GM19328 (cell line): ENCODE data around the gene UTRN.
A peak's percentile ranks its signal among the peaks of the same experiment; 100 is the strongest.

ENCODE experiments used
- ATAC-seq: cut with Tn5 transposase; IDR thresholded peaks from one replicate; pipeline ENCODE4 v1.9.1; 2021; ENCODE audit warnings: mild to moderate bottlenecking, moderate library complexity; ENCODE audit not compliant: unreplicated experiment

Gene UTRN

DNA sequence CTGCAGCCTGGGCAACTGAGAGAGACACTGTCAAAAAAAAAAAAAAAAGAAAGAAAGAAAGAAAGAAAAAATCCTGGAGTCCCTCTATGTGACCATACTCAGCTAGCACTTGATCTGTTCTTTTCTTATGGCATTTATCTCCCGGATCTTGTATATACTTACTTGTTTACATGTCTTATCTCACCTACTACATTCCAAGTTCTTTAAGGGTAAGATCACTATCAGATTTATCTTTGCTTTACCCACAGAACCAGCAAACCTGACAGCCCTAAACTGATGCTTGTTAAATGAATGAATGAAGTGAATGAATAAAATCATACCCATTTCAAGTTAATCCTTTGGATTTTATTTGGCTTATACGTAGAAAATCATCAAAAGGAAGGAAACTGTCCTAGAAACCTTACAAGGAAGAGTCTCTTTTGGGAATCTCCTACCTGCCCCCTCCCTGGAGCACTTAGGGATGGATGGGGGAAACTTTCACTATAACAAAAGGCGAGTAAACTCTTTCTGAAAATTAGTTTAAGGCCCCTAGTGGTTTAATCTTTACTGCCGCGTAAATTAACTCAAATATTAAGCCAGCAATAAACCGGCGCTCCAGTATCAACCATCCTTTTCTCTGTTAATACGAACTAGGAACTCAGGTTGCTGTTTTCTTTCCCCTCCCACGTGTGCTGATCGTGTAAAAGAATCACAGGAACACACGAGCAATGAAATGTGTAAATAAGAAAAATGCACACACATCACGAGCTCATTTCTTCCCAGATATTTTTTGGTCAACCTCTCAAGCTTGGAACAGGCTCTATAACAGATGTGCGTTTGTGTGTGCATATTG is 1.3 kb upstream of the UTRN start:
- no peak for ATAC-seq

DNA sequence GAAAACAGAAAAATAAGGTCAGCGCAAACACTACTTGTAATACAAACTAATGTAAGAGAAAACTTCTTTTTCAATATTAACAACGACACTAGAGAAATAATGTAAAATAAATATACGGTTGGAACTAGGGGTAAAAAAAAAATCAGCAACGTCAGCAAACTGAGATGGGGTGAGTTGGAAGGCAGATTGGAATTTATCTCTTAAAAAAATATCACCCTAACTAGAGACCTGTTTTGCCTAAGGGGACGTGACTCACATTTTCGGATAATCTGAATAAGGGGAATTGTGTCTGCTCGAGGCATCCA is 705 bp upstream of the UTRN start:
- no peak for ATAC-seq

DNA sequence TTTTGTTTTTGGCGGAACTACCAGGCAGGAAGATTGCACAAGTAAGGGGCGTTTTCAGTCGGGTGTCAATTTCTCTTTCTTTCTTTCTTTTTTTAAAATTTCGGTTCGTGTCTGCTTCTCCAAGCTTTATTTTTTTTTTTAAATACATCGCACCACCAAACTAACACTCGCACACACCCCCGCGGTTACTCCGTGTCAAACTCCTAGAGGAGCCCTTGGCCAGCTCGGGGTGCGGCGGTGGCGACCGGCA is 338 bp downstream of the UTRN start:
- ATAC-seq, result no peak

DNA sequence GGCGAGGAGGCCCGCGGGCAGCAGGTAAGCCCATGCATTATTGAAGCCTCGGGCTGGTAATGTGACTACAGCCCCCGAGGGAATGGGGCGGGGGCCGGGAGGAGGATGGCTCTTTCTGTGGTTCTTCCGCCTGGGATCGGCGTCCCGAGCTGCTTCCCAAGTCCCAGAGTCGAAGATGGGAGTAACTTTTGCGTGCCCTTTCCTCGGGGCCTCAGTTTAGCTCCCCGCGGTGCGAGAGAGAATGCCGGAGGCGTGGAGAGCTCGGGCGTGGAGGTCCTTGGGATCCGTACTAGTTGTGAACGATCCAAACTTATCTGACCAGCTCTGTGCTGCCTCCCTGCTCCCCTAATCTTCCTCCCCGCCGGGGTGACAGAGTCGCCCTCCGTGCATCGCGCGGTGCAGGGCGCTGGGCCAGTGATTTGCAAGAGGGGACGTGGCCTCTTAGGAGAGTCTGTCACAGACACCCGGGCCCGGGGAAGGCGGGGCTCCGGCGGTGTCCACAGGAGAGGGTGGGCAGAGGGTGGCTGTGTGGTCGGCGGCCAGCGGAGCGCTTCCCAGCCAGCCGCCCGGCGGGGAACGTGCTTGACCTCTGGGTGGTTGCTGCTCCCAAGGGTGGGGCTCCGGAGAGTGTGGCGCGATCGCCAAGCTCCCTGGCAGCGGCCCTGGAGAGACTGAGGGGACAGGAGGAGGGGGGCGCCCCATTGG is 815 bp downstream of the UTRN start:
- ATAC-seq, result no peak

DNA sequence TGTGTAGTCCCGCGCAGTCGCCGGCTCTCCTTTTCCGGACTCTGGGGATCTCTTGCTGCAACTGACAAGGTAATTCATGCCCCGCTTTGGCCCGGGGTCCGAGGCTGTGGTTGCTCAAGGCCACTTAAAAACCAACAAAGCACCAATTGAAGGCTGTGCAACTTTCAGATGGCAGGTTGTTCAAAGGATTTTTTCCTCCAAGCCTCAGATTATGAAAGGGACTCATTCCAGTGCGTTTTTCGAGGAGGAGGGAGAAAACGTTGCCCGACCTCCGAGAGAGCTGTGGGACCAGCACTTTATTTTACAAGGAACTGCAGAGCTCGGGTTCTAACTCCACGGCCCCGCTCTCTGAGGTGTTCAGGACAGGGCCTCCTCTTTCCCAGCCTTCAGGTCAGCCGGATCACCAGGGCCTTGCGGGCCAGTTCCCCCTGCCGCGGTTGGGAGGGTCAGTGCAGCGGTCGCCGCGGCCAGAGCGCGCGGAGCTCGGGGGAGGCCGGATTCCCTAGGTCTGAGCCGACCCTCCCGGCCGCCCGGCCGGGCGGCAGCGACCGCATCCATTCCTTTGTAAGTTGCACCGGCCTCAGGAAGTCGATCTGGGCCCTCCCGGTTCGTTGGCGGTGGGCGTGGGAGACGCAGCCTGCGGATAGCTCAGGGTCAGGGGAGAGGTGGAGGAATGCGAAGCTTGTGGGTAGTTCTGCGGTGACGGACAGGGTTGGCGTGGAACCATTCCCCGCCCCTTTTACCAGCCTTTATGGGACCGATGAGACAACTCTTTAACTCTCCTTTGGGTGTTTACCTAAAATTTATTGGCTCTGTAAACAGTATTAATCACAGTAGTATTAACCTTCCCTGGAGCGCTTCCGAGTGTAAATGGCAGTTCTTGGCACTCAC is 1.6 kb downstream of the UTRN start:
- no peak for ATAC-seq

DNA sequence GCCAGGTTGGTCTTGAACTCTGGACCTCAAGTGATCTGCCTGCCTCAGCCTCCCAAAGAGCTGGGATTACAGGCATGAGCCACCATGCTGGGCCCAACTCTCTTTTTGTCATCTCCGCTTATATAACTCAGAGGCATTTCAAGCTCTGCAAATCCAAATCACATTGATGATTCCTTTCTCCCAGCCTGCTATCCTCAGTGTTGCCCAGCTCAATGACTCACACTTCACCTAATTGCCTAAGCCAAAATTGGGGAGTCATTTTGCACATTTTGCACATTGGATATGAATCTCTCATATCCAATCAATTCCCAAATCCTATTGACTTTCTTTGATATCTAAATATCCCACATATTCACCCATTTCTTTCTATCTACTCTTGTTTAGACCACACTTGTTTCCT is 3.9 kb downstream of the UTRN start:
- no peak for ATAC-seq

DNA sequence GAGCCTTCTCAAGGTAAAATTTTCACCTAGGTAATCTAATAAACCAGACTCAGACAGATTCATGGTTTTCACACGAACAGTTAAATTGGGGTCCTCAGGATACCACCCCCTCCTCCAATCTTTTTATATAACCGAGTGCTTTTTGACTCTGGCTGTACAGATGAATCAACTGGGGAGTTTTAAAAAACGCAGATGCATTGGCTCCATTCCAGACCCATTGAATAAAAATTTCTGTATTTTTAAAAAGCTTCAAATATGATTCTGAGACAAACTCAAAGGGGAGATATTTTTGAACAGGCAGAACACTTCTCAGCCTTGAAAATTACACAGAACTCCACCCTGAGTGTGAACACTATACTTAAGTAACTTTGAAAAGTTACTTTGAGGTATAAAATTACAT is 7.2 kb downstream of the UTRN start:
- no peak for ATAC-seq

DNA sequence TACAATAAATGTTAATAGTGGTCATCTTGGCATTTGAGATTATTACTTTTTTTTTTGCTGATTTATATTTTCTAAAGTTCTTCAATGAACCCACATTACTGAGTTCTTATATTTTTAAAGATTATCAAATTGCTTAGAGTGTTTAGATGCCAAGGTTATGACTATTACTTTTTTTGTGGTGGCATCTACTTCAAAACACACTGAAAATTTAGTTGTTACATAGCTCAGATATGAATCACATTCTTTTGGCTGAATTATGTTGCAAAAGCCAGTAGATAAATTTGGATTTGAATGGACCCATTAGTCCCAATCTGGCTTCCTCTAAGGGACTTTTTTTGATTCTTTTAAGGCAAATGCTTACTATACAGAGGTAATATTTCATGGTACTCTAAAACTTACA is 8.9 kb downstream of the UTRN start:
- ATAC-seq, result no peak

DNA sequence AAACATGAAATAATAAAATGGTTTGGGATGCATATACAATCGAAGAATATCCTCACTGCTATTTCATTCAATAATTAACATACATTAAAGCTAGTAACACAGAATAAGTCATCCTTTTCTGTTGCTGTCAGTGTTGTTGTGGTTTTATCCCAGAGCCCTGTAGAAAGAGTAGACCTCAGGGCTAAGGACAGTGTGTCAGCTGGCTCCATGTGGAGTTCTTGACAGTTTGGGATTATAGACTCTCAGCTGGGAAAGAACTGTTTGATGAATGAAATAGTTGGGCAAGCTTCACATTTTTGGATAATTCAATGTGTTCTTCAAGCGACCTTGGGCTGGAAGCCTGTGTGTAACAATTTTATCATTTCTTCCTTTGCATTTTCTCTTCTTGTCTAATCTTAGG is 10.1 kb downstream of the UTRN start:
- ATAC-seq, result no peak

DNA sequence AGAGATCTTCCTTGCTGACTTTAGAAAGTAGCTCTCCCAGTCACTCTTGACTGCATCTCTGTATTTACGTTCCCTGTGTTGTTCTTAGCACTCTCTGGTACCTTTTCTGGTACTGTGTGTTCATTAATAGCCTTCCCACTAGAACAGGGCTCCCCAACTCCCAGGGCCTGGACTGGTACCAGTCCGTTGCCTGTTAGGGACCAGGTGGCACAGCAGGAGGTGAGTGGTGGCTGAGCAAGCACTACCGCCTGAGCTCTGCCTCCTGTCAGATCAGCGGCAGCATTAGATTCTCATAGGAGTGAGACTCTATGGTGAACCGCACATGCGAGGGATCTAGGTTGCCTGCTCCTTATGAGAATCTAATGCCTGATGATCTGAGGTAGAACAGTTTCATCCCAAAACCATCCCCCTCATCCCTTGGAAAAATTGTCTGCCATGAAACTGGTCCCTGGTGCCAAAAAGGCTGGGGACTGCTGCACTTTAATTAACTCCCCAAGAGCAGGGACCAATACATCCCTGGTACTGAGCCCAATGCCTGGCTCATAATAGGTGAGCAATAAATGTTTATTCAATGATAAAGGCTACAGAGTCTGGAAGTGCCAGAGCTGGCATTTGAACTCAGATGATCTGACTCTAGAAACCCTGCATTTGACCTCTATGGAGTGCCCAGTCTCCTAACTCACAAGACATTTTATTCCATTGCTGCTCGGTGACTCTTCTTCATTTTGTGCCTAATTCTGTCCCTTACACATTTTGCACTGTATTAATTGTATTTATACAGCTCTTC is 11.0 kb downstream of the UTRN start:
- no peak for ATAC-seq

DNA sequence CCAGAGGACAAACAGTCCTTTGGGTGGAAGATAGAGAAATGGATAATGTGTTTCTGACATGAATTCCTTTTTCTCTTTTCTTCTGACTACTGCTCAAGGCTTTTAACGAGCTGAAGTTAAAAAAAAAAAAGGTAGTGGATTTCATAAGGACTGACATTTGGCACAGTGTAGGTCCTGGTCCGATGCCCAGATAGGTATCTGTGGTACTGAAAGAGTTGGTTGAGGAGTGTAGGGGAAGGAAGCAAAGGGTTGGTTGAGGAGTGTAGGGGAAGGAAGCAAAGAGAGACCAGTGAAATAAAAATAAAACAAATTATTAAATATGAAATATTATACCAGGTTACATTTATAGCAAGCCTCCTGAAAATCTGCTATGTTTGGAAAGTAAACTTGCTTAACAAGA is 11.8 kb downstream of the UTRN start:
- no peak for ATAC-seq

DNA sequence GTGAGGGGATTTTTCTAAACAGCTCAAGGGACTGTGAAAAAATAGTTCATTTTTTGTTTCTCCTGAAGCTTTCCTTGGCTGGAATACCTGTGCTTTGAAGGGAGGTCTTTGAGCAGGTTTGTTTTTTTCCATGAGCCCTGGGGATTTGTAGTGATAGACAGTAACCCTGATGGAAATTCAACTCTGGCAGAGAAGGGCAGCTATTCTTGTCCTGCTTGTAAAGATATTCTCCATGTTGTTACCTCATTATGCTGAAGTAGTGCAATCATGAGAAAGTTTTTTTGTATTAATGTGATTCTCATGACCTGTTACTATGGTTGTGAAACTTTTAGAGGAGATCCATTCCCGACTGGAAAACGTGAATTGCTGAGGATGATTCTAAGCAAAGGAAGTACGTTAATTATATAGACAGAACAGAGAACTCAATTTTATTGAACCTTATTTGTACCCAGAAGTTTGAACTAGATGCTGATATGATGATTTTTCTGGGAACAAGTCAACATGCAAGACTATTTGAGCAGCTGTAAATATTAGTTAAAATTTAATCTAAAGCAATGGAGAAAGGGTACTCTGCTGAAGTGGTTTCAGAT is 12.5 kb downstream of the UTRN start:
- no peak for ATAC-seq

DNA sequence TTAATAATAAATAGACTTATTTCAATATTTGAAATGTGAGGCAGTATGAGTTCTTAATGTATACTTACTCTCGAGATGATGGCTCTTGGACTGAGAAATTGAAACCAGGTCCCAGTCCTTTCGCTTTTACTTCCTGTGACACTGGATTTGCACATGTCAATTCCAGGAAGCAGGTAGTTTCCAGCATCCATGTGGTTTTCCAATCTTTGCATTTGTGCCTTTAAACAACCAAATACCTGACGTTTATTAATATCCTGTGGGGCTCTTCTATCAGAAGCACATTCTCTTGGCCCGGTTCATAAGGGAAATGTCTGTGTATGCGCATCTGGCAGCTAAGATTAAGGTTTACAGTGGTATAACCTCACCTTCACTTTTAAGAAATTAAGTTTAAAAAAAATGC is 13.1 kb downstream of the UTRN start:
- no peak for ATAC-seq

DNA sequence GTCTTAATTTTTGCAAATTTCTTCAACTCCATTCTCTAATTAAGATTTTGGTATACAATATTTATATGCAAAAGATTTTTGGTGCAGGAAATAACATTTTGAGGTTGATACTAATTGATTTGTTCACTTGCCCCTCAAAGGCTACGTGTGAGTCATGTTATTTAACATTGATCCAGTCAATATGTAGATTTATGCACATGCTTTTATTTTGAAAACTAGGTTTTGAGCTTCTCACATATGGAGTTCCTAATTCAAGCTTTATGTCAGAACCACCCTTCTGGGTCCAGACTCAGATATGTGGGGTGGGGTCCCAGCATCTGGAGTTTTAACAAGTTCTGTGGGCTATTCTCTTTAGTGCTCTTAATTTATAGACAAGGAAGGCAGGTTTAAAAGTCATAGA is 13.8 kb downstream of the UTRN start:
- no peak for ATAC-seq

DNA sequence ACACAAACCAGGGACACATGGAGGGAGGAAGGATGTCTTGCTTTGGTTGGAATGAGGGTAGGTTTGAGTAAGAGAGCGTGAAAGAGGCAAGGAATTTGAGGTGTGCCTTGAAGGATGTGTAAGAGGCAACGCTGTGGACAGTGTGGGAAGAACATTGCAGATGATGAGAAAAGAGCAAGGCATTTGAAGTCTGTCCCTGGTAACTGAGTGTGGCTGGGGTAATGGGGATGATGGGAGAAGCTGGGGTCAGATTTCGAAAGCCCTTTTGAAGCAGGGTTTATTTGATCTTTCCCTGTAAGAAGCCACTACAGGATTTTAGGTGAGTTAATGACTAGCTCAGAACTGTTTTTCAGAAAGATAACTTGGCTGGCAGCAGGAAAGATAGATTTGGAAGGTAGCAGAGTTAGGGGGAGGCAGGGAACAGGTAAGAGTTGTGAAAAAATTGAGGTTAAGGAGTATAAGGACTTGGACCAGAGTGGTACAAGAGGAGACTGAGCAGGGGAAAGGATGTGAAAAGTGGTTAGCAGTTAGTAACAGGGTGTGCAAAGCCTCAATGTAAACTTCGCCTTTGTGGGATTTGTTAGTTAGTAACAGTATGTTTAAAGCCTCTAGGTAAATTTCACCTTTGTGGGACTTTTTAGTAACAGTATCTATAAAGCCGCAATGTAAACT is 17.7 kb downstream of the UTRN start:
- ATAC-seq, result no peak

DNA sequence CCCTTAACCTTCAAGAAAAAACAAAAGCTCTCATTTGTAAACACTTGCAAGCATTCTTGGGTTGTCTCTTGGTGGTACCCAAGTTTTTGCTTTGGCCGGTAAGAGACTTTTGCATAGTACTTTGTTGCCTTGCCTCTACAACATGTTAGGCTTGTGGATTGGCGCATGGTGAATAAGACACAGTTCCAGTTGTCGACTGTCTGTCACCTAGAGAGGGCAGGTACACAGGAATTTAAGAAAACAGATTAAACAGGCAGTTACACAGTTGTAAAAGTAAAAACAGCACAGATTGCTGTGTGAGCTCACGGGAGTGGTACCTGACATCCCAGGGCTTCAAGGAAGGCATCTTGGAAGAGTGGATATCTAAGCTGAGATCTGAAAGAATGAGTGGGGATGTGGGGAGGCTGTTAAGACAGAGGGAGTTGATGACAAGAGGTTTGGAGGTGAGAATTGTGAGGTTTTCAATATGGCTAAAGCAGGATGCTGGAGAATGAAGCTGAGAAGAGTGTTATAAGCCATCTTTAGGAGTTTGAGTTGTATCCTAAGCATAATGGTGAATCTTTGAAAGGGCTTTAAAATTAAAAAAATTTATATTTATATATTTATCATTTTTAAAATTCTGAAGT is 19.2 kb downstream of the UTRN start:
- no peak for ATAC-seq

DNA sequence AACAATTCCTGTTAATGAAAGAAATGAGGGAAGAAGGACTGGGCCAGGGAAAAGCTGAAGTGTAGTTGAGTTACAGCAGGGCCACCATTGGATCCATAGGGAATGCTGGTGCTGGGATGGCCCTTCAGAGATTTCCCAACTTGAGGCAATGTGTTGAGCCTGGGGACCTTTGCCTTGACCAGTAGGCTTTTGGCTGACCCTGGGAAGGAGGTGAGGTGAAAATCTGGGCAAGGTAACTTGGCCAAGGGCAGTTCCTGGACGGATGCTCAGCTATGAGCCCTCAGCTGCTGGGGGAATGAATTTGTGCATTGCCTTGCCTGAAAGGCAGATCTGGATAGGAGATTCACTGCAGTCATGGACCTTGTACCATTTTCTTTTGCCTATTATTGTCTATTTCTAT is 20.4 kb downstream of the UTRN start:
- no peak for ATAC-seq

DNA sequence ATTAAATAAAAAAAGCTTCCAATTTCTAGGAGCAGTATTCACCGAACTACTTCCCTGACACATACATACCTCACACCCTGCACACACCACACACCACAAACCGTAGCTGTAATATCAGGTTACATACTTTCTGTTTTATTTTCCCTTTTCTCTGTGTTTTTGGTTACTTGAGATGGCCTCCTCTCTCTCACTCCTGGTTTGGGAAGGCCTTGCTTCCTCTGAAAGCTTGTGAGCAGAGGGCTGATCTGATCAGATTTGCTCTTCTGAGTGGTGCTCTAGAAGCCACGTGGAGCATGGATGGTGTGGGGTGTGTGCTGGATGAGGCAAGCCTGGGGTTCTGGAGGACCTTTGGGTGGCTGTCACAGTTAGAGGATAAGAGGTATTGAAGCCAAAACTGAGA is 20.9 kb downstream of the UTRN start:
- ATAC-seq, result peak; percentile 65

DNA sequence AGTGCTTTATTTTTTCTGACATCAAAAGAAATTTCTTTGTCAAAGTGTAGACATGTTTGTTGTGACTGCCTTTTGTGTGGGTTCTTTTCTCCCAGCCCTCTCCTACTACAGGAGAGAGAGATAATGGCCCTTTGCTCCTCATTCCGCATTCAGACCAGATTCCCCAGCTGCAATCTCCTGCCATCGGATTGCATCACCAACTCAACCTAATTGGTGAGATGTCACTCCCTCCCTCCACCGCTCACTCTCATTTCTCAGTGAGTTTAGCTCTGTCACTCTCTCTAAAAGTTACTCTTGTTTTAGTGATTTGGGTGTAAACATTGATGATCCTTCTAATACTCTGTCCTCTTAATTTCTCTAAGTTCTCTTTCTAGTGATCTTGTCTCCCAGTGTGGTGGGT is 22.7 kb downstream of the UTRN start:
- ATAC-seq, result no peak

DNA sequence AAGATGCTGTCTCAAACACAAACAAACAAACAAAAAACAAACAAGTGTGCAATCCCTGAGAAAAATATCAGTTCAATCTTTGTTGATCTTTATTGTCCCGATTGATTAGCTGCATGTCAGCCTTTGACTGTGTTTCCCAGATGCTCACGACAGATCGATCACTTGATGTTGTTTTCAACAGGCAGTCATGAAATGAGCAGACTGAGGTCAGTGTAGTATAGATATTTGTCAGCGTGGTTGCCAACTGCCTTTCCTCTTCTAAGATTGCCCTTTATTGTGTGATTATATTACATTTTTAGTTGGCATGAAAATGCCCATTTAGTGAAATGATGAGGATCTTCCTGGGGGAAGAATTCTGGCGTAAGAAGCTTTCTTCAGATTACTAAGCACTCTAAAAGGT is 25.6 kb downstream of the UTRN start:
- ATAC-seq, result no peak
